Measurements from ENCODE around the gene SLC7A10. TPM values are rescaled to one million over a fixed set of nuclear protein-coding genes. Genes with fewer than 3 reads are reported as not detected.

Gene SLC7A10
- total RNA-seq, 1 experiment from 2014 or later: 2.9 TPM

- Histone ChIP-seq H4K91ac (ENCODE audit: insufficient read length, low read depth, low read length) (no peak overlapping the region), H3K9ac (ENCODE audit: extremely low read depth, insufficient read length, low read length) (no peak overlapping the region), H3T11ph (ENCODE audit: low read length) (no peak overlapping the region), H2BK12ac (ENCODE audit: insufficient read length, low read depth, low read length) (no peak overlapping the region), H3K56ac (ENCODE audit: insufficient read length, low read depth, low read length) (no peak overlapping the region), H2BK15ac (ENCODE audit: low read depth, low read length) (no peak overlapping the region), H4K8ac (replicated peaks; ENCODE audit: insufficient read length, low read depth, low read length) (no peak overlapping the region), H3K4ac (ENCODE audit: low read depth, low read length) (no peak overlapping the region), H3K18ac (ENCODE audit: insufficient read length, low read depth, low read length) (no peak overlapping the region), H4K20me1 (ENCODE audit: control insufficient read depth, insufficient read depth, insufficient read length) (no peaks in the 10 kb centered on the region), H3K23me2 (ENCODE audit: insufficient read length, low read depth, low read length, poor library complexity, severe bottlenecking) (no peaks in the 10 kb centered on the region), H3K9me3 (ENCODE audit: control insufficient read depth, low read depth, low read length) (no peaks in the 10 kb centered on the region), H2BK5ac (ENCODE audit: insufficient read length, low read length) (no peak overlapping the region), H2AFZ (ENCODE audit: low read length) (no peak overlapping the region), H3K4me2 (ENCODE audit: insufficient read depth, insufficient read length, low read length) (no peak overlapping the region), H2BK20ac (ENCODE audit: low read depth, low read length, poor library complexity, severe bottlenecking) (no peak overlapping the region), H3K79me2 (ENCODE audit: insufficient read depth, low read length) (no peaks in the 10 kb centered on the region), H3K27ac (ENCODE audit: insufficient read length, low read depth, low read length) (no peak overlapping the region), H3K27me3 (ENCODE audit: insufficient read depth, low read length) (no peaks in the 10 kb centered on the region), H3K79me1 (ENCODE audit: insufficient read depth, low read depth, low read length, poor library complexity, severe bottlenecking) (no peaks in the 10 kb centered on the region), H2AK5ac (ENCODE audit: insufficient read length, low read length) (no peak overlapping the region), H3K23ac (ENCODE audit: insufficient read length, low read depth, low read length) (no peak overlapping the region), H2BK120ac (ENCODE audit: low read depth, low read length, poor library complexity, severe bottlenecking) (no peak overlapping the region), H3K4me1 (ENCODE audit: insufficient read depth, low read length) (no peaks in the 10 kb centered on the region), H3K14ac (ENCODE audit: insufficient read depth, low read length) (no peak overlapping the region), H4K5ac (ENCODE audit: insufficient read length, low read depth, low read length) (no peak overlapping the region)
- H3K4me1 Mint-ChIP-seq: 0 out of 4 replicates have a peak, but pooled peaks cover 0 to 3% of the 10 kb centered on the region in 2 experiments
- no peak for DNase-seq
- H3K27me3 Mint-ChIP-seq (ENCODE audit: low read depth): peaks cover 36% of the 10 kb centered on the region
- H3K36me3 Mint-ChIP-seq (ENCODE audit: insufficient read depth in 1 of 3, low read depth in 3 of 3): peaks cover 3 to 11% (median 3%) of the 10 kb centered on the region in 3 experiments; a peak in 5 of 7 replicates
- H3K27ac Mint-ChIP-seq: no peak overlapping the region
- TF ChIP-seq CTCF (conservative IDR thresholded peaks at IDR 0.05): no peak
- H3K9me3 Mint-ChIP-seq: peaks cover 13 to 17% of the 10 kb centered on the region in 2 experiments
- no peak overlapping the region for H3K4me3 Mint-ChIP-seq
- no CpG with 5 or more reads among the region's 12 CpGs for WGBS (ENCODE audit: extremely low coverage, insufficient read length, low lambda C conversion rate)
These were observed 7.0 kb upstream of the SLC7A10 start for GRCh38 chr19:33232656-33233055.
